Measurements from ENCODE around the gene TTYH2.

DNA sequence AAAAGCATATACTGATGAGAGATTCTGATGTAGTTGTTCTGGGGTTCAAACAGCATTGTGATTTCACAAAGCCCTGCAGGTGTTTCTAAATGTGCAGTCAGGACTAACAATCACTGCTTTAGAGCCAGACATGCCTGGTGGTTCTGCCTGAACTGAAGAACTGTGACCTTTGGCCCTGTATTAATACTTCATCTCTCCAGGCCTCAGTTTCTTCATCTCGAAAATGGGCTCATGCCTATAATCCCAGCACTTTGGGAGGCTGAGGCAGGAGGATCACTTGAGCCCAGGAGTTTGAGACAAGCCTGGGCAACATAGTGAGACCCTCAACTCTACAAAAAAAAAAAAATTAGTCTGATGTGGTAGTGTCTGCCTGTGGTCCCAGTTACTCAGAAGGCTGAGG, 64.6 kb downstream of the TTYH2 start:
- TF ChIP-seq, protein P1, sequence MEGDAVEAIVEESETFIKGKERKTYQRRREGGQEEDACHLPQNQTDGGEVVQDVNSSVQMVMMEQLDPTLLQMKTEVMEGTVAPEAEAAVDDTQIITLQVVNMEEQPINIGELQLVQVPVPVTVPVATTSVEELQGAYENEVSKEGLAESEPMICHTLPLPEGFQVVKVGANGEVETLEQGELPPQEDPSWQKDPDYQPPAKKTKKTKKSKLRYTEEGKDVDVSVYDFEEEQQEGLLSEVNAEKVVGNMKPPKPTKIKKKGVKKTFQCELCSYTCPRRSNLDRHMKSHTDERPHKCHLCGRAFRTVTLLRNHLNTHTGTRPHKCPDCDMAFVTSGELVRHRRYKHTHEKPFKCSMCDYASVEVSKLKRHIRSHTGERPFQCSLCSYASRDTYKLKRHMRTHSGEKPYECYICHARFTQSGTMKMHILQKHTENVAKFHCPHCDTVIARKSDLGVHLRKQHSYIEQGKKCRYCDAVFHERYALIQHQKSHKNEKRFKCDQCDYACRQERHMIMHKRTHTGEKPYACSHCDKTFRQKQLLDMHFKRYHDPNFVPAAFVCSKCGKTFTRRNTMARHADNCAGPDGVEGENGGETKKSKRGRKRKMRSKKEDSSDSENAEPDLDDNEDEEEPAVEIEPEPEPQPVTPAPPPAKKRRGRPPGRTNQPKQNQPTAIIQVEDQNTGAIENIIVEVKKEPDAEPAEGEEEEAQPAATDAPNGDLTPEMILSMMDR (IDR thresholded peaks at IDR 0.05): no peak
- TF ChIP-seq POLR2A (IDR thresholded peaks at IDR 0.05): no peak
- no peak for TF ChIP-seq EP300 (IDR thresholded peaks at IDR 0.05)
